Measurements from ENCODE around the gene AKAIN1.

- TF ChIP-seq YY1 (IDR thresholded peaks at IDR 0.05; ENCODE audit: insufficient read depth, insufficient read length) (no peak), SUZ12 (IDR thresholded peaks at IDR 0.05; ENCODE audit: extremely low read depth, insufficient read depth, insufficient read length) (no peak), ZNF274 (IDR thresholded peaks at IDR 0.05; ENCODE audit: low read depth, low read length) (no peak)
Measured at GRCh38 chr18:5166606-5167280, 30.3 kb downstream of the AKAIN1 start.
